Effector memory CD4-positive, alpha-beta T cell (primary cell): ENCODE data around the gene CALCOCO1.
A peak's percentile ranks its signal among the peaks of the same experiment; 100 is the strongest.

Experiments
- DNase-seq, 3 donors: peaks; one replicate each; pipeline ENCODE4 v3.0.0-alpha.2; 2020
- H3K27ac ChIP-seq: 2 replicates; pipeline ENCODE4 v1.7.0; 2013; ENCODE audit warnings: mild to moderate bottlenecking, low read length, moderate library complexity; ENCODE audit not compliant: insufficient read depth, poor library complexity, severe bottlenecking
- H3K27me3 ChIP-seq: replicated peaks from 2 replicates; pipeline ENCODE4 v1.7.0; 2013; ENCODE audit warnings: mild to moderate bottlenecking, low read length; ENCODE audit not compliant: insufficient read depth, control insufficient read depth, poor library complexity, severe bottlenecking
- H3K36me3 ChIP-seq: 2 replicates; pipeline ENCODE4 v1.7.0; 2013; ENCODE audit warnings: mild to moderate bottlenecking, low read length, moderate library complexity; ENCODE audit not compliant: control insufficient read depth, insufficient read depth
- H3K4me1 ChIP-seq: 2 replicates; pipeline ENCODE4 v1.7.0; 2013; ENCODE audit warnings: low read length, mild to moderate bottlenecking; ENCODE audit not compliant: control insufficient read depth, insufficient read depth, poor library complexity, severe bottlenecking
- H3K4me3 ChIP-seq: 2 replicates; pipeline ENCODE4 v1.7.0; 2013; ENCODE audit warnings: low read length, low read depth, mild to moderate bottlenecking; ENCODE audit not compliant: insufficient read depth, poor library complexity, severe bottlenecking
- H3K9me3 ChIP-seq: 2 replicates; pipeline ENCODE4 v1.7.0; 2013; ENCODE audit warnings: mild to moderate bottlenecking, low read length, moderate library complexity; ENCODE audit not compliant: control insufficient read depth

Gene CALCOCO1

GRCh38 chr12:53759261-53759660 lies 32.0 kb upstream of the CALCOCO1 start:
- Histone ChIP-seq H3K4me3 (no peak overlapping the region), H3K9me3 (no peaks in the 10 kb centered on the region), H3K4me1 (peaks cover 7% of the 10 kb centered on the region), H3K36me3 (no peaks in the 10 kb centered on the region), H3K27me3 (peaks cover 35% of the 10 kb centered on the region), H3K27ac (no peak overlapping the region)
- no peak for DNase-seq

- no peak overlapping the region for H3K27ac ChIP-seq
- peaks cover 35% of the 10 kb centered on the region for H3K27me3 ChIP-seq
- H3K4me1 ChIP-seq, result peaks cover 7% of the 10 kb centered on the region
- DNase-seq, result no peak
- H3K9me3 ChIP-seq, result no peaks in the 10 kb centered on the region
- no peaks in the 10 kb centered on the region for H3K36me3 ChIP-seq
- H3K4me3 ChIP-seq, result no peak overlapping the region
These were observed 31.5 kb upstream of the CALCOCO1 start for GRCh38 chr12:53758730-53759103.

GRCh38 chr12:53758081-53758729 lies 31.0 kb upstream of the CALCOCO1 start:
- no peaks in the 10 kb centered on the region for H3K36me3 ChIP-seq
- H3K9me3 ChIP-seq, result no peaks in the 10 kb centered on the region
- H3K4me3 ChIP-seq, result no peak overlapping the region
- no peak for DNase-seq
- H3K27me3 ChIP-seq, result peaks cover 34% of the 10 kb centered on the region
- H3K4me1 ChIP-seq, result peaks cover 7% of the 10 kb centered on the region
- H3K27ac ChIP-seq, result no peak overlapping the region

- Histone ChIP-seq H3K27me3 (peaks cover 28% of the 10 kb centered on the region), H3K4me3 (no peak overlapping the region), H3K9me3 (no peaks in the 10 kb centered on the region), H3K4me1 (peaks cover 10% of the 10 kb centered on the region), H3K36me3 (no peaks in the 10 kb centered on the region), H3K27ac (no peak overlapping the region)
- DNase-seq, result peak; percentile 53 to 70 (median 55)
These were observed 30.0 kb upstream of the CALCOCO1 start for GRCh38 chr12:53757101-53757770.

GRCh38 chr12:53756300-53757100 lies 29.2 kb upstream of the CALCOCO1 start:
- H3K36me3 ChIP-seq, result no peaks in the 10 kb centered on the region
- no peak overlapping the region for H3K27ac ChIP-seq
- H3K4me3 ChIP-seq, result no peak overlapping the region
- no peak for DNase-seq
- H3K27me3 ChIP-seq, result peaks cover 22% of the 10 kb centered on the region
- H3K4me1 ChIP-seq, result peaks cover 17% of the 10 kb centered on the region
- H3K9me3 ChIP-seq, result no peaks in the 10 kb centered on the region

DNA sequence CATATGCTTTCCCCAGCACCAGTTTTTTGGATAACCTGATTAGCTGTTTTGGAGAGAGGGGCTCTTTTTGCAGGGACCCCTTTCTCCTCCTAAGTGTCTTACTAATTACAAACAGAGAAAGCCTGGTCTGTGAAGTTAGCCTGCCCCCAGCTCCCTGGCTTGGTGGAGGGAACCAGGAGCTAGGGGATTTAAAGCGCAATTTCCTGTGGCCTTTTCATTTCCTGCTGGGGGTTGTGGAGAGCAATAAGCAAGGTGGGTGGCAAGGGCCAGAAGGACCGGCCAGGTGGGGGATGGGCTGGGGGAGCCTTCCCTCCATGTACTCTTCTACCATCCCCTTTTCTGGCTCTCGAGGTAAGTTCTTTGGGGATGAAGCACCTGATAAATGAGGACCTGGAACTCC lies 28.6 kb upstream of the CALCOCO1 start:
- DNase-seq, result no peak
- Histone ChIP-seq H3K4me1 (peaks cover 23% of the 10 kb centered on the region), H3K36me3 (no peaks in the 10 kb centered on the region), H3K27ac (no peak overlapping the region), H3K27me3 (peaks cover 17% of the 10 kb centered on the region), H3K9me3 (no peaks in the 10 kb centered on the region), H3K4me3 (no peak overlapping the region)

DNA sequence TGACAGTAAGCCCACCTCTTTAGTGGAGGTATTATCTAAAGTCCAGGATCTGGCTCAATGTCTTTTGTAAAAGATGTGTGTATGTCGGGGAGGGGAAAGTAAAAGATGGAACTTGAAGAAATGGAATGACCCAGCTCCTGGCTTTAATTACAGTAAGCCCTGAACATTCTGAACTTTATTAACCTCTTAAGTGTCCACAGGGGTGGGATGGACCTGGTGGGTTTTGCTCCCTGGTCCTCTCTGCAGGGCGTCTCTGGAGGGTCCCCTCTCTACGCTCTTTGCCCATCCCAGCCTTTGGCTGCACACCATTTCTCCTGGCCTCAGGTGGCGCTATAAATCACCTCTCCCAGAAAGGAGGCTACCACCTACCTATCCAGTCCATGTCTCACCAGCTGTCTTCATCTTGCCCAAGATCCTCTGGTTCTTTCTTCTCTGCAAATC lies 28.2 kb upstream of the CALCOCO1 start:
- no peak for DNase-seq
- Histone ChIP-seq H3K4me1 (peaks cover 26% of the 10 kb centered on the region), H3K4me3 (no peak overlapping the region), H3K27ac (no peak overlapping the region), H3K27me3 (peaks cover 17% of the 10 kb centered on the region), H3K9me3 (no peaks in the 10 kb centered on the region), H3K36me3 (no peaks in the 10 kb centered on the region)

GRCh38 chr12:53754633-53755264 lies 27.5 kb upstream of the CALCOCO1 start:
- no peak for DNase-seq
- H3K27ac ChIP-seq, result no peak overlapping the region
- H3K4me3 ChIP-seq, result no peak overlapping the region
- H3K9me3 ChIP-seq, result no peaks in the 10 kb centered on the region
- peaks cover 14% of the 10 kb centered on the region for H3K27me3 ChIP-seq
- H3K36me3 ChIP-seq, result no peaks in the 10 kb centered on the region
- H3K4me1 ChIP-seq, result peaks cover 26% of the 10 kb centered on the region

GRCh38 chr12:53754188-53754585 lies 26.9 kb upstream of the CALCOCO1 start:
- no peaks in the 10 kb centered on the region for H3K9me3 ChIP-seq
- H3K27me3 ChIP-seq, result peaks cover 8% of the 10 kb centered on the region
- no peak overlapping the region for H3K27ac ChIP-seq
- no peaks in the 10 kb centered on the region for H3K36me3 ChIP-seq
- no peak overlapping the region for H3K4me3 ChIP-seq
- H3K4me1 ChIP-seq, result peaks cover 26% of the 10 kb centered on the region
- no peak for DNase-seq
